ENCODE measurements around the gene SLC25A12.

- TF ChIP-seq POLR2AphosphoS5 (IDR thresholded peaks at IDR 0.05; ENCODE audit: borderline replicate concordance, low read depth, low read length) (no peak), EZH2 (IDR thresholded peaks at IDR 0.05) (no peak)
Measured at GRCh38 chr2:171883275-171883893, 10.7 kb downstream of the SLC25A12 start.

Measured in SK-N-MC (cell line).